Astrocyte (in vitro differentiated cells and primary cell): ENCODE results near the gene CYP2U1. TPM values are rescaled to one million over a fixed set of nuclear protein-coding genes. Genes with fewer than 3 reads are reported as not detected.
"Not testable (repeated sequence)": the region's sequence is repeated elsewhere in the genome, so short reads cannot be mapped to it uniquely, and the experiment has no call there.

ENCODE experiments used
- DNase-seq: peaks from one replicate; pipeline ENCODE4 v3.0.0-alpha.2; 2010; ENCODE audit warnings: low read depth
- FAIRE-seq: peaks from 2 replicates; lab custom pipeline; 2011; peaks lifted over from hg19 to GRCh38; lab: Jason Lieb, UNC
- H2AFZ ChIP-seq: 2 replicates; pipeline ENCODE4 v1.6.0; 2012; ENCODE audit warnings: low read depth, low read length, inconsistent platforms
- H3K27ac ChIP-seq: 2 replicates; pipeline ENCODE4 v1.5.1; 2011; ENCODE audit warnings: low read depth, low read length, inconsistent platforms
- H3K27me3 ChIP-seq: 2 replicates; pipeline ENCODE4 v1.6.0; 2011; ENCODE audit warnings: low read length, inconsistent platforms; ENCODE audit not compliant: insufficient read depth
- H3K36me3 ChIP-seq: 2 replicates; pipeline ENCODE4 v1.5.1; 2011; ENCODE audit warnings: low read length, inconsistent platforms; ENCODE audit not compliant: insufficient read depth
- H3K4me1 ChIP-seq: 2 replicates; pipeline ENCODE4 v1.5.1; 2011; ENCODE audit warnings: low read length, inconsistent platforms; ENCODE audit not compliant: insufficient read depth
- H3K4me2 ChIP-seq: 2 replicates; pipeline ENCODE4 v1.6.0; 2012; ENCODE audit warnings: low read length, inconsistent platforms
- H3K4me3 ChIP-seq: 2 replicates; pipeline ENCODE4 v1.5.1; 2011; ENCODE audit warnings: low read depth, mild to moderate bottlenecking, low read length, inconsistent platforms; ENCODE audit not compliant: insufficient read depth
- H3K79me2 ChIP-seq: 2 replicates; pipeline ENCODE4 v1.6.0; 2012; ENCODE audit warnings: mild to moderate bottlenecking, low read length, inconsistent platforms; ENCODE audit not compliant: insufficient read depth
- H3K9ac ChIP-seq: 2 replicates; pipeline ENCODE4 v1.6.0; 2012; ENCODE audit warnings: mild to moderate bottlenecking, low read length, inconsistent platforms
- H3K9me3 ChIP-seq: 2 replicates; pipeline ENCODE4 v1.5.1; 2012; ENCODE audit warnings: low read depth, mild to moderate bottlenecking, low read length, inconsistent platforms; ENCODE audit not compliant: insufficient read depth
- H4K20me1 ChIP-seq: 2 replicates; pipeline ENCODE4 v1.6.0; 2012; ENCODE audit warnings: low read length, inconsistent platforms; ENCODE audit not compliant: insufficient read depth
- H3K27ac Mint-ChIP-seq: one replicate; pipeline ENCODE4 v1.8.0; 2021; ENCODE audit warnings: mild to moderate bottlenecking, mixed read lengths; ENCODE audit not compliant: unreplicated experiment
- H3K27me3 Mint-ChIP-seq: one replicate; pipeline ENCODE4 v1.8.0; 2021; ENCODE audit warnings: low read depth, mixed read lengths; ENCODE audit not compliant: unreplicated experiment
- H3K36me3 Mint-ChIP-seq: one replicate; pipeline ENCODE4 v1.8.0; 2021; ENCODE audit warnings: low read depth, mixed read lengths; ENCODE audit not compliant: unreplicated experiment
- H3K4me1 Mint-ChIP-seq: one replicate; pipeline ENCODE4 v1.8.0; 2021; ENCODE audit warnings: low read depth, mixed read lengths; ENCODE audit not compliant: unreplicated experiment
- H3K4me3 Mint-ChIP-seq: one replicate; pipeline ENCODE4 v1.8.0; 2021; ENCODE audit warnings: mild to moderate bottlenecking, moderate library complexity, mixed read lengths; ENCODE audit not compliant: unreplicated experiment
- H3K9me3 Mint-ChIP-seq: one replicate; pipeline ENCODE4 v1.8.0; 2021; ENCODE audit warnings: mild to moderate bottlenecking, mixed read lengths; ENCODE audit not compliant: unreplicated experiment
- CTCF ChIP-seq: IDR thresholded peaks from 2 replicates; pipeline ENCODE4 v1.5.1; 2011; ENCODE audit warnings: low read depth, mild to moderate bottlenecking, inconsistent platforms, low read length, moderate library complexity; ENCODE audit not compliant: insufficient read depth
- EZH2 ChIP-seq: IDR thresholded peaks from 2 replicates; pipeline ENCODE4 v1.6.1; 2012; ENCODE audit warnings: mild to moderate bottlenecking, low read length, inconsistent platforms; ENCODE audit not compliant: insufficient read depth
- total RNA-seq: library from RNA; stranded (reverse); gene quantifications from 2 replicates; pipeline ENCODE4 v1.2.1, GENCODE V29; 2021

CYP2U1 gene
- total RNA-seq, 1 donor from 2014 or later: 7.6 TPM

GRCh38 chr4:107967921-107968320 is 36.6 kb downstream of the CYP2U1 start:
- not testable (repeated sequence) for H3K4me3 Mint-ChIP-seq, H3K4me1 ChIP-seq, H3K27me3 ChIP-seq, H3K4me1 Mint-ChIP-seq, H3K36me3 Mint-ChIP-seq, FAIRE-seq, H3K9me3 ChIP-seq, H3K4me2 ChIP-seq, H3K27ac Mint-ChIP-seq, DNase-seq, H3K27ac ChIP-seq, H3K9me3 Mint-ChIP-seq, H3K27me3 Mint-ChIP-seq, H3K4me3 ChIP-seq, H3K36me3 ChIP-seq, H3K9ac ChIP-seq, H4K20me1 ChIP-seq, H3K79me2 ChIP-seq, H2AFZ ChIP-seq

GRCh38 chr4:107970063-107970798 is 38.9 kb downstream of the CYP2U1 start:
- Histone ChIP-seq H3K9ac (no peak overlapping the region), H3K27ac (no peak overlapping the region), H3K27me3 (peaks cover 2% of the 10 kb centered on the region), H2AFZ (no peak overlapping the region), H3K4me3 (no peak overlapping the region), H3K4me1 (no peaks in the 10 kb centered on the region), H3K79me2 (no peaks in the 10 kb centered on the region), H3K4me2 (no peak overlapping the region), H3K36me3 (no peaks in the 10 kb centered on the region), H3K9me3 (no peaks in the 10 kb centered on the region), H4K20me1 (no peaks in the 10 kb centered on the region)
- H3K4me3 Mint-ChIP-seq: no peak overlapping the region
- H3K27ac Mint-ChIP-seq: no peak overlapping the region
- no peaks in the 10 kb centered on the region for H3K36me3 Mint-ChIP-seq
- DNase-seq (no peak), FAIRE-seq (no peak)
- peaks cover 4% of the 10 kb centered on the region for H3K9me3 Mint-ChIP-seq
- TF ChIP-seq EZH2 (no peak), CTCF (no peak)
- no peaks in the 10 kb centered on the region for H3K27me3 Mint-ChIP-seq
- no peaks in the 10 kb centered on the region for H3K4me1 Mint-ChIP-seq

GRCh38 chr4:107972605-107973004 is 41.3 kb downstream of the CYP2U1 start:
- H3K9me3 ChIP-seq: no peaks in the 10 kb centered on the region
- DNase-seq (no peak), FAIRE-seq (no peak)
- Mint-ChIP-seq H3K27me3 (no peaks in the 10 kb centered on the region), H3K4me1 (no peaks in the 10 kb centered on the region), H3K36me3 (no peaks in the 10 kb centered on the region), H3K27ac (no peak overlapping the region), H3K9me3 (peaks cover under 1% of the 10 kb centered on the region), H3K4me3 (no peak overlapping the region)
- no peaks in the 10 kb centered on the region for H3K27me3 ChIP-seq
- no peaks in the 10 kb centered on the region for H3K79me2 ChIP-seq
- no peak overlapping the region for H3K9ac ChIP-seq
- no peaks in the 10 kb centered on the region for H4K20me1 ChIP-seq
- H3K27ac ChIP-seq: no peak overlapping the region
- no peak overlapping the region for H3K4me3 ChIP-seq
- no peak overlapping the region for H2AFZ ChIP-seq
- TF ChIP-seq EZH2 (no peak), CTCF (no peak)
- H3K4me2 ChIP-seq: no peak overlapping the region
- H3K36me3 ChIP-seq: no peaks in the 10 kb centered on the region
- no peaks in the 10 kb centered on the region for H3K4me1 ChIP-seq
